Mesangial cell (primary cell): ENCODE results near the gene DENND4A. TPM values are rescaled to one million over a fixed set of nuclear protein-coding genes. Genes with fewer than 3 reads are reported as not detected.

Experiments used
- total RNA-seq: library from RNA; depleted of rRNA; stranded (reverse); fragments of >200 nt; gene quantifications from 2 replicates; pipeline ENCODE4 v1.2.3, GENCODE V29; 2015

Gene DENND4A
- 4.7 and 7.1 TPM in 2 replicates for total RNA-seq

DNA sequence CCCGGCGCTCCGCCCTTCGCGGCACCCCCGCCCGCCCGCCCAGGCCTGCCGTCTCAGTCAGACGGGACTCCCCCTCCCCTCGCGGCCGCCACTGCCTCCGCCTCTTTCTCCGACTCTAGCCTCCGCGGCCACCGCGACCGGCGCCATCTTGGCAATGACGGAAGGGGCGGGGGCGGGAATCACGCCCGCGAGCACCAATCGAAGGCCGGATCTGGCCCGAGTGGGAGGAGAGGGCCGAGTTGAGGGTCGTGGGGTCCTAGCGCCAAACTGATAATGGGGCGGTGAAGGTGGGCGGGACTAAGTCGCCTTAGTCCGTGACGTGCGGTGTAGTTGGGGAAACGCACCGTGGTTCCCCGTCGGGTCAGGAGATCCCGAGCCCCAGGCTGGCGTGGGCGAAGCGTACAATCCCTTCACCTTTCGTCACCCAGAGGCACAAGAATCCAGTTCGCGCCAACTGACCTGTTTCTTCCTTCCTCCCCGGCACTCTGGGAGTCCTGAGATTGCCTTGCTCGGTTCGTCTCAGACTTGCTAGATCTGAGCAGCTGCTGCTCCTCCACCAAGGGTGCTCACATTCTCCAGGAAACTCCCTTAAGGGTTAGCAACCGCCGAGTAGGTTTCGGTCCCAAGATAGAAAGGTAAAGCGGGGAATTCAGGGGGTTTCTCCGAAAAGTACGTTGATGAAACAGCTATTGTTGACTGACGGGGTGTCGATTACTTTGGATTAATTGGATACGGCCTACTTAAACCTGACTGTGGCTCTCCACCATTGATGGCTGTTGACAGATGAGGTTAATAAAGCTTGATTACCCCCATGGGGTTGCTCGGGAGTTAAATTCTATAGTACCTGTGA lies at the start of gene DENND4A:
DENND4A (minus strand) TSS at position 156 of the 850 bp plus-strand sequence. CDS start 35,843 bp downstream, outside the sequence.

DNA sequence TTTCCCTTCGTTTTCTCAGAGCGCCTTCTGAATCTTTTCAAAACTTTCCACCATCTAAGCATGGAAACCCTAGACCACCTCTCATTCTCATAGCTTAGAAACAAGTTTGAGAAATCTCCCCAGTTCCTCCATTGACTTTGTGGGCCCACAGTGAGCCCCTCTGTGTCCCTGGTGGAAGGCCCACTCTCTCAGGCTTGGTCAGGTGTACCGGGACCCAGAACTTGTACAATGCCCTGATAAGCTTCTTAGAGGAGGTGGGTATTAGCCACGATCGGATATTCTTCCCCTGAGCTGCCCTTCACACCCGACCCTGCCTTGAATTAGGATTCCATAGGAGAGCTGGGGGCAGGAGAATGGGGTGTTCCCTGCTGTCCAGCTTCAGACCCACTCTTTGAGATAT lies 170.5 kb downstream of the DENND4A start, which contains the start of gene SLC24A1:
SLC24A1 (plus strand) TSS at position 301 of the 400 bp plus-strand sequence. CDS start 2,143 bp downstream, outside the sequence.

DNA sequence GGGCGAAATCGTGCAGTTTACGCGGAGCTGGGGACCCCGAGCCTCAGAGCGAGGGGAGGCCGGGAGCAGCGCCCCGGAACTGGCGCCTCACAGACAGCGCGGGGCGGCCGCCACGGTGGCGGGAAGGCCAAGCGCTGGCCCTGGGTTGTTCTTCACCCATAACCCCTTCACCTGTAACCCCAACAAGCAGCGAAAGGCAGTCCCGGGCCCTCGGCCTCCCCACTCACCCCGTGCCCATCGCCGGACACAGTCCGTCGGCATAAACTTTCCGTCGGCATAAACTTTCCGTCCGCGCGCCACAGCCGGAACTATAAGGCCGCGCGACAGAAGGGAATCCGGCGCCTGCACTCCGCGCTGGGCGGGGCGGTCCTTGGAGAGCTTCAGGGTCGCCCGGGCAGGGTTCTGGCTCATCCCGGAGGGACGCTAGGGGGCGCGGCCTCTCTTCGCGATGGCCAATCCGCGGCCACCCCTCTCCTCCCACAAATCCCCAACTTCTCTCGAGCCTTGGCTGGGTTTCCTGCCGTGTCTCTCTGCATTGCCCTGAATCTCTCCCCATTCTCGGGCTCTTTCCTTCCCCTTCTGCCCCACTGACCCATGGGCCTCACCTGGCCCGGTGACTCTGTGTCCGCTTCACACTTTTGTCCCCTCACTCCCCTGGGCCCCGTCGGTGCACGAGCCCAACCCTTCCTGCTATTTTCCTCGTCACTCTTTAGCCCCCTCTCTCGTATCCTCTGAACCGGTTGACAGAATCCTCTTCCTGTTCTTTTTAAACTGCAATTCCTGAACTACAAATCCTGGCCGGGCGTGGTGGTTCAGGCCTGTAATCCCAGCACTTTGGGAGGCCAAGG lies 181.0 kb downstream of the DENND4A start, which contains the start of gene INTS14:
INTS14 (minus strand) TSS at position 261 of the 848 bp plus-strand sequence. CDS start 3,751 bp downstream, outside the sequence.

Other genes with a start within 250 kb of the DENND4A start
- gene INTS14, start 181.2 kb downstream of the DENND4A start, total RNA-seq: 26.7 and 37.2 TPM in 2 replicates
- gene SLC24A1, start 170.4 kb downstream of the DENND4A start, total RNA-seq: 4.2 and 11.3 TPM in 2 replicates
- 195 and 254 TPM in 2 replicates for gene RAB11A, start 77.2 kb upstream of the DENND4A start, total RNA-seq